HCT116 (cell line): ENCODE results near the gene CDC42BPB. TPM values are rescaled to one million over a fixed set of nuclear protein-coding genes. Genes with fewer than 3 reads are reported as not detected.

Source experiments
- ATAC-seq: fragments of 200-7000 bp; cut with Tn5 transposase; 2 replicates; pipeline ENCODE4 v1.9.1; 2020; ENCODE audit warnings: mild to moderate bottlenecking, moderate library complexity
- BruUV-seq: library from RNA; stranded (reverse); fragments of 400-500 nt; replicated peaks from 2 replicates; lab custom pipeline; 2021; lab: Mats Ljungman, UMichigan
- CTCF ChIA-PET: fragments of 300-600 bp; sonication (Branson Sonifier 250); formaldehyde crosslinking; loops from one replicate; lab custom pipeline; 2021; ENCODE audit warnings: antibody characterized with exemption; lab: Charles Lee
- POLR2A ChIA-PET: fragments of 300-600, 350-600 bp; sonication (Branson Sonifier 250); formaldehyde crosslinking; loops from one replicate; lab custom pipeline; 2021; ENCODE audit warnings: antibody characterized with exemption; lab: Charles Lee
- RAD21 ChIA-PET, 2 experiments: fragments of 300-600 bp; sonication (Branson Sonifier 250); formaldehyde crosslinking; loops; one replicate each; lab custom pipeline; 2023; ENCODE audit warnings: low total read pairs in 2 of 2; ENCODE audit not compliant: uncharacterized antibody in 2 of 2, unreplicated experiment in 2 of 2, low non-redundant PET in 1 of 2; lab: Charles Lee
- DNase-seq: peaks from one replicate; pipeline ENCODE4 v3.0.0-alpha.2; 2010; ENCODE audit warnings: low read depth, low spot score
- H2AFZ ChIP-seq: fragments of 200-600 bp; shearing (Covaris generic), sonication (generic); 2 replicates; pipeline ENCODE4 v1.6.1; 2017; ENCODE audit warnings: low read depth, mixed run types, mixed read lengths, antibody characterized with exemption, low read length; ENCODE audit not compliant: poor library complexity, severe bottlenecking
- H3K27ac ChIP-seq: 2 replicates; pipeline ENCODE4 v1.5.1; 2012; ENCODE audit warnings: low read depth, low read length
- H3K27me3 ChIP-seq: fragments of 200-600 bp; sonication (generic); 2 replicates; pipeline ENCODE4 v1.6.1; 2016; ENCODE audit warnings: mixed run types, low read length, mixed read lengths; ENCODE audit not compliant: insufficient read depth
- H3K36me3 ChIP-seq, 2 experiments: fragments of 200-500 bp in 1 of 2; fragments of 200-600 bp in 1 of 2; sonication (Bioruptor generic) in 1 of 2; sonication (generic) in 1 of 2; 2 replicates each; pipeline versions ENCODE4 v1.5.1 to v1.6.1; 2014 to 2016; ENCODE audit warnings: low read length in 2 of 2, inconsistent platforms in 1 of 2, mixed read lengths in 1 of 2, mixed run types in 1 of 2; ENCODE audit not compliant: insufficient read depth in 2 of 2, control insufficient read depth in 1 of 2
- H3K4me1 ChIP-seq, 2 experiments: fragments of 200-600 bp in 1 of 2; sonication (generic) in 1 of 2; 2 replicates each; pipeline versions ENCODE4 v1.5.1 to v1.6.1; 2012 to 2017; ENCODE audit warnings: low read length in 2 of 2, inconsistent platforms in 1 of 2, mild to moderate bottlenecking in 1 of 2, mixed read lengths in 1 of 2, mixed run types in 1 of 2, moderate library complexity in 1 of 2; ENCODE audit not compliant: insufficient read depth in 2 of 2, control insufficient read depth in 1 of 2
- H3K4me2 ChIP-seq: fragments of 200-600 bp; sonication (generic); 2 replicates; pipeline ENCODE4 v1.6.1; 2017; ENCODE audit warnings: mixed run types, low read length, mixed read lengths
- H3K4me3 ChIP-seq, 2 experiments: fragments of 200-600 bp in 1 of 2; sonication (generic) in 1 of 2; replicated peaks in 1 of 2; 2 replicates each; pipeline ENCODE4 v1.5.1; 2011 to 2016; ENCODE audit warnings: low read length in 2 of 2, control low read depth in 1 of 2, low read depth in 1 of 2, mild to moderate bottlenecking in 1 of 2, mixed read lengths in 1 of 2, mixed run types in 1 of 2
- H3K79me2 ChIP-seq: fragments of 200-600 bp; sonication (generic); 2 replicates; pipeline ENCODE4 v1.6.1; 2017; ENCODE audit warnings: mild to moderate bottlenecking, mixed run types, low read length, moderate library complexity, mixed read lengths; ENCODE audit not compliant: insufficient read depth
- H3K9ac ChIP-seq: fragments of 200-600 bp; sonication (generic); 2 replicates; pipeline ENCODE4 v1.6.1; 2016; ENCODE audit warnings: low read length, mixed read lengths
- H3K9me2 ChIP-seq: fragments of 200-600 bp; sonication (generic), shearing (Covaris generic); 2 replicates; pipeline ENCODE4 v1.6.1; 2017; ENCODE audit warnings: mixed run types, mild to moderate bottlenecking, moderate library complexity; ENCODE audit not compliant: insufficient read depth
- H3K9me3 ChIP-seq, 2 experiments: fragments of 200-500 bp in 1 of 2; fragments of 200-600 bp in 1 of 2; sonication (Bioruptor generic) in 1 of 2; sonication (generic) in 1 of 2; 2 replicates each; pipeline ENCODE4 v1.6.1; 2014 to 2017; ENCODE audit warnings: low read length in 2 of 2, mixed read lengths in 2 of 2, inconsistent platforms in 1 of 2, low read depth in 1 of 2, mild to moderate bottlenecking in 1 of 2, mixed run types in 1 of 2, moderate library complexity in 1 of 2; ENCODE audit not compliant: control insufficient read depth in 1 of 2, insufficient read depth in 1 of 2
- H4K20me1 ChIP-seq: fragments of 200-600 bp; sonication (generic), shearing (Covaris generic); 2 replicates; pipeline ENCODE4 v1.6.1; 2017; ENCODE audit warnings: mixed run types, mild to moderate bottlenecking, moderate library complexity; ENCODE audit not compliant: insufficient read depth
- ATF3 ChIP-seq: IDR thresholded peaks from 2 replicates; pipeline ENCODE4 v1.6.1; 2012
- CEBPB ChIP-seq: IDR thresholded peaks from 2 replicates; pipeline ENCODE4 v1.6.1; 2012; ENCODE audit warnings: low read depth
- CTCF ChIP-seq, 3 experiments: fragments of 200-600 bp in 1 of 3; sonication (generic) in 1 of 3; IDR thresholded peaks in 2 of 3; conservative IDR thresholded peaks in 1 of 3; 2 replicates each; pipeline ENCODE4 v1.5.1; 2012 to 2017; ENCODE audit warnings: low read depth in 2 of 3, low read length in 2 of 3, antibody characterized with exemption in 1 of 3, borderline replicate concordance in 1 of 3, control low read depth in 1 of 3, mild to moderate bottlenecking in 1 of 3, mixed read lengths in 1 of 3, mixed run types in 1 of 3, moderate library complexity in 1 of 3; ENCODE audit not compliant: insufficient read depth in 1 of 3
- EGR1 ChIP-seq: IDR thresholded peaks from 2 replicates; pipeline ENCODE4 v1.6.1; 2012; ENCODE audit warnings: low read depth
- ELF1 ChIP-seq: IDR thresholded peaks from 2 replicates; pipeline ENCODE4 v1.6.1; 2012; ENCODE audit warnings: low read depth, borderline replicate concordance
- EZH2 ChIP-seq: fragments of 200-600 bp; sonication (generic); IDR thresholded peaks from 2 replicates; pipeline ENCODE4 v1.6.1; 2017; ENCODE audit warnings: antibody characterized with exemption, mixed run types
- EZH2phosphoT487 ChIP-seq: fragments of 200-600 bp; IDR thresholded peaks from 2 replicates; pipeline ENCODE4 v1.6.1; 2018; ENCODE audit warnings: antibody characterized with exemption, borderline replicate concordance
- JUND ChIP-seq: IDR thresholded peaks from 2 replicates; pipeline ENCODE4 v1.6.1; 2012
- MAX ChIP-seq: IDR thresholded peaks from 2 replicates; pipeline ENCODE4 v1.6.1; 2012
- POLR2A ChIP-seq: IDR thresholded peaks from 2 replicates; pipeline ENCODE4 v1.7.0; 2011; ENCODE audit warnings: borderline replicate concordance; ENCODE audit not compliant: insufficient read depth, insufficient read length; ENCODE audit errors: extremely low read depth
- POLR2AphosphoS5 ChIP-seq: IDR thresholded peaks from 2 replicates; pipeline ENCODE4 v1.6.1; 2011; ENCODE audit warnings: mild to moderate bottlenecking, low read depth, low read length, moderate library complexity
- RAD21 ChIP-seq: IDR thresholded peaks from 2 replicates; pipeline ENCODE4 v1.6.1; 2012; ENCODE audit warnings: low read depth, mild to moderate bottlenecking
- REST ChIP-seq: IDR thresholded peaks from 2 replicates; pipeline ENCODE4 v1.6.1; 2012; ENCODE audit warnings: low read depth
- SIN3A ChIP-seq: IDR thresholded peaks from 2 replicates; pipeline ENCODE4 v1.6.1; 2012; ENCODE audit warnings: low read depth
- SRF ChIP-seq: IDR thresholded peaks from 2 replicates; pipeline ENCODE4 v1.6.1; 2012; ENCODE audit warnings: low read depth
- ZFX ChIP-seq: fragments of 450-650 bp; IDR thresholded peaks from 2 replicates; pipeline ENCODE4 v1.6.1; 2017
- intact Hi-C: fragments of 100-400 bp; cut with micrococcal nuclease; formaldehyde crosslinking; loops from 2 replicates; pipeline ENCODE4 v1.10.0; 2022
- total RNA-seq: library from RNA; stranded (reverse); gene quantifications from one replicate; pipeline ENCODE4 v1.2.1, GENCODE V29; 2021; ENCODE audit not compliant: unreplicated experiment
- TF ChIP-seq, protein P1 (sequence below): IDR thresholded peaks from 2 replicates; pipeline ENCODE4 v1.6.1; 2011; ENCODE audit warnings: mild to moderate bottlenecking, low read length, moderate library complexity; ENCODE audit not compliant: insufficient replicate concordance; ENCODE audit errors: extremely low read depth

Gene CDC42BPB
- total RNA-seq, 1 experiment from 2014 or later, result 85.6 TPM

- Histone ChIP-seq H3K79me2 (no peaks in the 10 kb centered on the region), H3K9me3 (no peaks in the 10 kb centered on the region), H3K9ac (no peak overlapping the region), H3K27me3 (no peaks in the 10 kb centered on the region), H3K4me2 (no peak overlapping the region), H3K4me3 (no peak overlapping the region), H3K36me3 (peaks cover 4 to 24% of the 10 kb centered on the region in 2 experiments; a peak in 3 of 4 replicates), H3K27ac (no peak overlapping the region), H4K20me1 (no peaks in the 10 kb centered on the region), H3K9me2 (no peaks in the 10 kb centered on the region), H2AFZ (no peak overlapping the region), H3K4me1 (no peaks in the 10 kb centered on the region)
- DNase-seq, result no peak
- ChIA-PET CTCF (no interaction called here), RAD21 (no interaction called here), POLR2A (no interaction called here)
- ATAC-seq, result no peak
- BruUV-seq, result no TSS peak
- TF ChIP-seq RAD21, result no peak
- TF ChIP-seq POLR2AphosphoS5, result no peak
- no peak for TF ChIP-seq ELF1
- no peak for TF ChIP-seq ATF3
- no peak for TF ChIP-seq EGR1
- no peak for TF ChIP-seq REST
- no peak for TF ChIP-seq POLR2A
- TF ChIP-seq ZFX, result no peak
- no peak for TF ChIP-seq CEBPB
- no peak for TF ChIP-seq CTCF (IDR thresholded peaks at IDR 0.05 in 2 of 3, conservative IDR thresholded peaks at IDR 0.05 in 1 of 3; ENCODE audit: borderline replicate concordance in 1 of 3, insufficient read depth in 1 of 3, low read depth in 2 of 3, low read length in 2 of 3)
- TF ChIP-seq EZH2, result no peak
- TF ChIP-seq SRF, result no peak
- no peak for TF ChIP-seq JUND
- TF ChIP-seq SIN3A, result no peak
- TF ChIP-seq, protein P1, sequence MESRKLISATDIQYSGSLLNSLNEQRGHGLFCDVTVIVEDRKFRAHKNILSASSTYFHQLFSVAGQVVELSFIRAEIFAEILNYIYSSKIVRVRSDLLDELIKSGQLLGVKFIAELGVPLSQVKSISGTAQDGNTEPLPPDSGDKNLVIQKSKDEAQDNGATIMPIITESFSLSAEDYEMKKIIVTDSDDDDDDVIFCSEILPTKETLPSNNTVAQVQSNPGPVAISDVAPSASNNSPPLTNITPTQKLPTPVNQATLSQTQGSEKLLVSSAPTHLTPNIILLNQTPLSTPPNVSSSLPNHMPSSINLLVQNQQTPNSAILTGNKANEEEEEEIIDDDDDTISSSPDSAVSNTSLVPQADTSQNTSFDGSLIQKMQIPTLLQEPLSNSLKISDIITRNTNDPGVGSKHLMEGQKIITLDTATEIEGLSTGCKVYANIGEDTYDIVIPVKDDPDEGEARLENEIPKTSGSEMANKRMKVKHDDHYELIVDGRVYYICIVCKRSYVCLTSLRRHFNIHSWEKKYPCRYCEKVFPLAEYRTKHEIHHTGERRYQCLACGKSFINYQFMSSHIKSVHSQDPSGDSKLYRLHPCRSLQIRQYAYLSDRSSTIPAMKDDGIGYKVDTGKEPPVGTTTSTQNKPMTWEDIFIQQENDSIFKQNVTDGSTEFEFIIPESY, result no peak
- TF ChIP-seq EZH2phosphoT487, result no peak
- TF ChIP-seq MAX, result no peak
- intact Hi-C loops, result no loop called here
Measured at GRCh38 chr14:102891556-102891955, 165.8 kb downstream of the CDC42BPB start.
